ENCODE results near the gene SEMA3E.

SEMA3E gene

DNA sequence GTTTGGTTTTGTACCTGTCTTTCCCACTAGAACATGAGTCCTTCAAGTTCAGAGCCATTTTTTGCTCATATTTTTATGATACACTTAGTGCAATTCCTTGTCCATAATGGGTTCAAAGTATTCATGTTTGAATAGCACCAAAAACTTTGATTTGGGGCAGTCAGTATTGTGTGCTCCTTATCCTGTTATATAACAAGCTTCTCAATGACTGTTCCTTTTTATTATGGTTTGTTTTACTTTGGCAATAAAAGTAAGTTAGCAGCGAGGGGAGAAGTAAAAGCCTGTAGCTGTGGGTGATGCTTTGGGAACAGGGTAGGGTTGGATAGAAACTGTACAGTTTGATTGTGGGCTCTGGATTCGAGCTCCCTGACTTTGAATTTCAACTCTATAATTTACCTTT lies 311.9 kb downstream of the SEMA3E start:
- ChIA-PET POLR2A (no interaction called here), CTCF (interaction anchor here (1.0 kb wide), 1 partner anchor 22 kb away, joined by 4 read pairs; no protein-coding TSS in a partner anchor)
- Histone ChIP-seq H3K9me3 (ENCODE audit: control insufficient read depth, insufficient read depth, low read depth, low read length) (no peaks in the 10 kb centered on the region), H3K4me3 (ENCODE audit: low read depth, low read length) (no peak overlapping the region), H3K4me1 (ENCODE audit: control insufficient read depth, insufficient read depth, low read length) (no peaks in the 10 kb centered on the region), H3K36me3 (ENCODE audit: control insufficient read depth in 2 of 2, insufficient read depth in 1 of 2, low read length in 2 of 2) (no peaks in the 10 kb centered on the region), H3K27ac (ENCODE audit: extremely low read depth, low read depth, low read length) (no peak overlapping the region)
- TF ChIP-seq, protein P1, sequence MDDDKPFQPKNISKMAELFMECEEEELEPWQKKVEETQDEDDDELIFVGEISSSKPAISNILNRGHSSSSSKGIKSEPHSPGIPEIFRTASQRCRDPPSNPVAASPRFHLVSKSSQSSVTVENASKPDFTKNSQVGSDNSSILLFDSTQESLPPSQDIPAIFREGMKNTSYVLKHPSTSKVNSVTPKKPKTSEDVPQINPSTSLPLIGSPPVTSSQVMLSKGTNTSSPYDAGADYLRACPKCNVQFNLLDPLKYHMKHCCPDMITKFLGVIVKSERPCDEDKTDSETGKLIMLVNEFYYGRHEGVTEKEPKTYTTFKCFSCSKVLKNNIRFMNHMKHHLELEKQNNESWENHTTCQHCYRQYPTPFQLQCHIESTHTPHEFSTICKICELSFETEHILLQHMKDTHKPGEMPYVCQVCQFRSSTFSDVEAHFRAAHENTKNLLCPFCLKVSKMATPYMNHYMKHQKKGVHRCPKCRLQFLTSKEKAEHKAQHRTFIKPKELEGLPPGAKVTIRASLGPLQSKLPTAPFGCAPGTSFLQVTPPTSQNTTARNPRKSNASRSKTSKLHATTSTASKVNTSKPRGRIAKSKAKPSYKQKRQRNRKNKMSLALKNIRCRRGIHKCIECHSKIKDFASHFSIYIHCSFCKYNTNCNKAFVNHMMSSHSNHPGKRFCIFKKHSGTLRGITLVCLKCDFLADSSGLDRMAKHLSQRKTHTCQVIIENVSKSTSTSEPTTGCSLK (tag by site-specific recombination; IDR thresholded peaks at IDR 0.05), result no peak
- TF ChIP-seq, protein P2, sequence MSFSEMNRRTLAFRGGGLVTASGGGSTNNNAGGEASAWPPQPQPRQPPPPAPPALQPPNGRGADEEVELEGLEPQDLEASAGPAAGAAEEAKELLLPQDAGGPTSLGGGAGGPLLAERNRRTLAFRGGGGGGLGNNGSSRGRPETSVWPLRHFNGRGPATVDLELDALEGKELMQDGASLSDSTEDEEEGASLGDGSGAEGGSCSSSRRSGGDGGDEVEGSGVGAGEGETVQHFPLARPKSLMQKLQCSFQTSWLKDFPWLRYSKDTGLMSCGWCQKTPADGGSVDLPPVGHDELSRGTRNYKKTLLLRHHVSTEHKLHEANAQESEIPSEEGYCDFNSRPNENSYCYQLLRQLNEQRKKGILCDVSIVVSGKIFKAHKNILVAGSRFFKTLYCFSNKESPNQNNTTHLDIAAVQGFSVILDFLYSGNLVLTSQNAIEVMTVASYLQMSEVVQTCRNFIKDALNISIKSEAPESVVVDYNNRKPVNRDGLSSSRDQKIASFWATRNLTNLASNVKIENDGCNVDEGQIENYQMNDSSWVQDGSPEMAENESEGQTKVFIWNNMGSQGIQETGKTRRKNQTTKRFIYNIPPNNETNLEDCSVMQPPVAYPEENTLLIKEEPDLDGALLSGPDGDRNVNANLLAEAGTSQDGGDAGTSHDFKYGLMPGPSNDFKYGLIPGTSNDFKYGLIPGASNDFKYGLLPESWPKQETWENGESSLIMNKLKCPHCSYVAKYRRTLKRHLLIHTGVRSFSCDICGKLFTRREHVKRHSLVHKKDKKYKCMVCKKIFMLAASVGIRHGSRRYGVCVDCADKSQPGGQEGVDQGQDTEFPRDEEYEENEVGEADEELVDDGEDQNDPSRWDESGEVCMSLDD (tag by site-specific recombination; IDR thresholded peaks at IDR 0.05), result no peak
- TF ChIP-seq GLI4 (tag by site-specific recombination; IDR thresholded peaks at IDR 0.05), result no peak
- no peak for TF ChIP-seq ZNF837 (tag by site-specific recombination; IDR thresholded peaks at IDR 0.05)
- TF ChIP-seq, protein P3, sequence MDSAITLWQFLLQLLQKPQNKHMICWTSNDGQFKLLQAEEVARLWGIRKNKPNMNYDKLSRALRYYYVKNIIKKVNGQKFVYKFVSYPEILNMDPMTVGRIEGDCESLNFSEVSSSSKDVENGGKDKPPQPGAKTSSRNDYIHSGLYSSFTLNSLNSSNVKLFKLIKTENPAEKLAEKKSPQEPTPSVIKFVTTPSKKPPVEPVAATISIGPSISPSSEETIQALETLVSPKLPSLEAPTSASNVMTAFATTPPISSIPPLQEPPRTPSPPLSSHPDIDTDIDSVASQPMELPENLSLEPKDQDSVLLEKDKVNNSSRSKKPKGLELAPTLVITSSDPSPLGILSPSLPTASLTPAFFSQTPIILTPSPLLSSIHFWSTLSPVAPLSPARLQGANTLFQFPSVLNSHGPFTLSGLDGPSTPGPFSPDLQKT (IDR thresholded peaks at IDR 0.05; ENCODE audit: borderline replicate concordance, low read depth, low read length), result no peak
- TF ChIP-seq, protein P4, sequence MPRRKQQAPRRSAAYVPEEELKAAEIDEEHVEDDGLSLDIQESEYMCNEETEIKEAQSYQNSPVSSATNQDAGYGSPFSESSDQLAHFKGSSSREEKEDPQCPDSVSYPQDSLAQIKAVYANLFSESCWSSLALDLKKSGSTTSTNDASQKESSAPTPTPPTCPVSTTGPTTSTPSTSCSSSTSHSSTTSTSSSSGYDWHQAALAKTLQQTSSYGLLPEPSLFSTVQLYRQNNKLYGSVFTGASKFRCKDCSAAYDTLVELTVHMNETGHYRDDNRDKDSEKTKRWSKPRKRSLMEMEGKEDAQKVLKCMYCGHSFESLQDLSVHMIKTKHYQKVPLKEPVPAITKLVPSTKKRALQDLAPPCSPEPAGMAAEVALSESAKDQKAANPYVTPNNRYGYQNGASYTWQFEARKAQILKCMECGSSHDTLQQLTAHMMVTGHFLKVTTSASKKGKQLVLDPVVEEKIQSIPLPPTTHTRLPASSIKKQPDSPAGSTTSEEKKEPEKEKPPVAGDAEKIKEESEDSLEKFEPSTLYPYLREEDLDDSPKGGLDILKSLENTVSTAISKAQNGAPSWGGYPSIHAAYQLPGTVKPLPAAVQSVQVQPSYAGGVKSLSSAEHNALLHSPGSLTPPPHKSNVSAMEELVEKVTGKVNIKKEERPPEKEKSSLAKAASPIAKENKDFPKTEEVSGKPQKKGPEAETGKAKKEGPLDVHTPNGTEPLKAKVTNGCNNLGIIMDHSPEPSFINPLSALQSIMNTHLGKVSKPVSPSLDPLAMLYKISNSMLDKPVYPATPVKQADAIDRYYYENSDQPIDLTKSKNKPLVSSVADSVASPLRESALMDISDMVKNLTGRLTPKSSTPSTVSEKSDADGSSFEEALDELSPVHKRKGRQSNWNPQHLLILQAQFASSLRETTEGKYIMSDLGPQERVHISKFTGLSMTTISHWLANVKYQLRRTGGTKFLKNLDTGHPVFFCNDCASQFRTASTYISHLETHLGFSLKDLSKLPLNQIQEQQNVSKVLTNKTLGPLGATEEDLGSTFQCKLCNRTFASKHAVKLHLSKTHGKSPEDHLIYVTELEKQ (tag by site-specific recombination; IDR thresholded peaks at IDR 0.05; ENCODE audit: borderline replicate concordance), result no peak
- no peak for TF ChIP-seq ZNF266 (tag by site-specific recombination; IDR thresholded peaks at IDR 0.05; ENCODE audit: low read depth)
- no peak for TF ChIP-seq HOXA7 (CRISPR knock-in tag; IDR thresholded peaks at IDR 0.05; ENCODE audit: borderline replicate concordance)
- no peak for TF ChIP-seq ZNF350 (tag by site-specific recombination; IDR thresholded peaks at IDR 0.05)
- TF ChIP-seq ZNF132 (tag by site-specific recombination; IDR thresholded peaks at IDR 0.05; ENCODE audit: borderline replicate concordance), result no peak
- no peak for TF ChIP-seq ZNF423 (tag by site-specific recombination; IDR thresholded peaks at IDR 0.05)
- no peak for TF ChIP-seq GLI2 (tag by site-specific recombination; IDR thresholded peaks at IDR 0.05; ENCODE audit: borderline replicate concordance, low read depth)
- no peak for TF ChIP-seq ZNF404 (tag by site-specific recombination; IDR thresholded peaks at IDR 0.05)

DNA sequence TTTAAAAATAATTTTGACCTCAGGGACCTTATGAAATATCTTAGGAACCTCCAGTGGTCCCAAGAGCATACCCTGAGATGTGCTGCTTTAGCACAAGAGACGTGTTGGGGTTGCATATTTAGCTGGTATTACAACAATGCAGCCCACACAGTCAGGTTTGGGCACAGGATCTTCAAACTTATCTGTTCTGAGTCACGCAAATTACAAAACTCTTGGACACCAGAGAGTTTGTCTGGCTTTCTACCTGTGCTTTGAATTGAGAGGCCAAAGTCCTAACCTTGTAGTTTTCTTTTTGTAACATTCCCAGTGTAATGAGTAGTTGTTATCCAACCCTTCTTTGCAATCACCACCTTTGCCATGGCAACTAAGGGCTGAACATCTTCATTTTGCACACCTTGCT lies 322.7 kb downstream of the SEMA3E start:
- Histone ChIP-seq H3K36me3 (ENCODE audit: control insufficient read depth in 2 of 2, insufficient read depth in 1 of 2, low read length in 2 of 2) (no peaks in the 10 kb centered on the region), H3K9me3 (ENCODE audit: control insufficient read depth, insufficient read depth, low read depth, low read length) (no peaks in the 10 kb centered on the region), H3K4me3 (ENCODE audit: low read depth, low read length) (no peak overlapping the region), H3K4me1 (ENCODE audit: control insufficient read depth, insufficient read depth, low read length) (no peaks in the 10 kb centered on the region), H3K27ac (ENCODE audit: extremely low read depth, low read depth, low read length) (no peak overlapping the region)
- TF ChIP-seq KLF16 (tag by site-specific recombination; IDR thresholded peaks at IDR 0.05) (no peak), ZNF785 (tag by site-specific recombination; IDR thresholded peaks at IDR 0.05) (no peak)
- TF ChIP-seq, protein P5, sequence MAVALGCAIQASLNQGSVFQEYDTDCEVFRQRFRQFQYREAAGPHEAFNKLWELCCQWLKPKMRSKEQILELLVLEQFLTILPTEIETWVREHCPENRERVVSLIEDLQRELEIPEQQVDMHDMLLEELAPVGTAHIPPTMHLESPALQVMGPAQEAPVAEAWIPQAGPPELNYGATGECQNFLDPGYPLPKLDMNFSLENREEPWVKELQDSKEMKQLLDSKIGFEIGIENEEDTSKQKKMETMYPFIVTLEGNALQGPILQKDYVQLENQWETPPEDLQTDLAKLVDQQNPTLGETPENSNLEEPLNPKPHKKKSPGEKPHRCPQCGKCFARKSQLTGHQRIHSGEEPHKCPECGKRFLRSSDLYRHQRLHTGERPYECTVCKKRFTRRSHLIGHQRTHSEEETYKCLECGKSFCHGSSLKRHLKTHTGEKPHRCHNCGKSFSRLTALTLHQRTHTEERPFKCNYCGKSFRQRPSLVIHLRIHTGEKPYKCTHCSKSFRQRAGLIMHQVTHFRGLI (tag by site-specific recombination; IDR thresholded peaks at IDR 0.05), result no peak
- ChIA-PET CTCF (interaction anchor here (0.6 kb wide), 1 partner anchor 22 kb away, joined by 6 read pairs; no protein-coding TSS in a partner anchor), POLR2A (no interaction called here)
